ENCODE results near the gene PHTF1. TPM values are rescaled to one million over a fixed set of nuclear protein-coding genes. Genes with fewer than 3 reads are reported as not detected.

PHTF1 gene
- total RNA-seq, 1 experiment from 2014 or later, result 27.3 TPM

GRCh38 chr1:113677250-113678158 is 81.8 kb downstream of the PHTF1 start:
- peak overlapping the region; percentile 10 for H3K4me2 ChIP-seq (ENCODE audit: low read length)

GRCh38 chr1:113676524-113676923 is 82.8 kb downstream of the PHTF1 start:
- no peaks in the 10 kb centered on the region for H3K9me2 ChIP-seq (replicated peaks; ENCODE audit: low read length)
- H3F3A ChIP-seq (ENCODE audit: low read length, unreplicated experiment), result peaks cover 6% of the 10 kb centered on the region
- H3K9ac ChIP-seq (ENCODE audit: low read length), result no peak overlapping the region
- no peak overlapping the region for H2AFZ ChIP-seq (ENCODE audit: low read length)
- CTCF ChIA-PET, result no interaction called here
- H3K4me3 ChIP-seq (ENCODE audit: low read length), result no peak overlapping the region
- intact Hi-C loops (cut with micrococcal nuclease), result loop anchor here (5.0 to 10.0 kb wide), 2 partner anchors 352 to 959 kb away; partner anchors contain the start of gene PPM1J
- H3K36me3 ChIP-seq (ENCODE audit: low read depth, low read length), result no peaks in the 10 kb centered on the region
- no TSS peak for BruUV-seq (replicated peaks)
- no peaks in the 10 kb centered on the region for H3K27me3 ChIP-seq (ENCODE audit: low read length)
- ATAC-seq (no peak), DNase-seq (no peak)
- H4K20me1 ChIP-seq (ENCODE audit: low read length), result no peaks in the 10 kb centered on the region
- peaks cover 38% of the 10 kb centered on the region for H3K4me1 ChIP-seq (ENCODE audit: insufficient read depth, low read length)
- no peaks in the 10 kb centered on the region for H3K79me2 ChIP-seq (ENCODE audit: low read length)
- no peaks in the 10 kb centered on the region for H3K9me3 ChIP-seq (ENCODE audit: low read length)
- H3K27ac ChIP-seq (ENCODE audit: low read length), result no peak overlapping the region
- H3K4me2 ChIP-seq (ENCODE audit: low read length), result no peak overlapping the region
- POLR2A ChIA-PET (ENCODE audit: unreplicated experiment), result no interaction called here
- TF ChIP-seq EZH2phosphoT487 (IDR thresholded peaks at IDR 0.05; ENCODE audit: borderline replicate concordance, low read length) (no peak), CTCF (conservative IDR thresholded peaks at IDR 0.05; ENCODE audit: low read depth, low read length) (no peak), EZH2 (IDR thresholded peaks at IDR 0.05; ENCODE audit: low read length, unreplicated experiment) (no peak)

More at GRCh38 chr1:113677250-113678158, 81.8 kb downstream of the PHTF1 start:
- H3K27ac ChIP-seq (ENCODE audit: low read length), result no peak overlapping the region
- CTCF ChIA-PET, result interaction anchor here (0.6 kb wide), 2 partner anchors 23 to 125 kb away, joined by 3 read pairs; no protein-coding TSS in a partner anchor
- no peaks in the 10 kb centered on the region for H3K36me3 ChIP-seq (ENCODE audit: low read depth, low read length)
- H3K4me1 ChIP-seq (ENCODE audit: insufficient read depth, low read length), result peaks cover 38% of the 10 kb centered on the region
- no TSS peak for BruUV-seq (replicated peaks)
- no peaks in the 10 kb centered on the region for H3K9me3 ChIP-seq (ENCODE audit: low read length)
- H3K79me2 ChIP-seq (ENCODE audit: low read length), result no peaks in the 10 kb centered on the region
- no peak overlapping the region for H2AFZ ChIP-seq (ENCODE audit: low read length)
- peak; percentile 75 for DNase-seq
- H3K27me3 ChIP-seq (ENCODE audit: low read length), result no peaks in the 10 kb centered on the region
- POLR2A ChIA-PET (ENCODE audit: unreplicated experiment), result no interaction called here
- H4K20me1 ChIP-seq (ENCODE audit: low read length), result no peaks in the 10 kb centered on the region
- no peaks in the 10 kb centered on the region for H3K9me2 ChIP-seq (replicated peaks; ENCODE audit: low read length)
- H3K9ac ChIP-seq (ENCODE audit: low read length), result no peak overlapping the region
- H3K4me3 ChIP-seq (ENCODE audit: low read length), result no peak overlapping the region
- peak; percentile 85 for TF ChIP-seq CTCF (conservative IDR thresholded peaks at IDR 0.05; ENCODE audit: low read depth, low read length)
- TF ChIP-seq EZH2 (IDR thresholded peaks at IDR 0.05; ENCODE audit: low read length, unreplicated experiment), result no peak
- no peak for TF ChIP-seq EZH2phosphoT487 (IDR thresholded peaks at IDR 0.05; ENCODE audit: borderline replicate concordance, low read length)
- peaks cover 6% of the 10 kb centered on the region for H3F3A ChIP-seq (ENCODE audit: low read length, unreplicated experiment)
- 0 out of 2 replicates have a peak, but pooled peaks have one; percentile 18 for ATAC-seq
- intact Hi-C loops (cut with micrococcal nuclease), result loop anchor here (1.0 to 10.0 kb wide), 5 partner anchors 285 to 960 kb away; partner anchors contain the start of genes LRIG2 and PPM1J

Data from PC-3 (cell line).